Astrocyte of the cerebellum (primary cell): Measurements from ENCODE around the gene MT1M.
A peak's percentile ranks its signal among the peaks of the same experiment; 100 is the strongest.

Source experiments
- DNase-seq: peaks from one replicate; pipeline ENCODE4 v3.0.0-alpha.2; 2011; ENCODE audit warnings: low read depth
- H3K4me3 ChIP-seq: 2 replicates; pipeline ENCODE4 v1.5.1; 2011; ENCODE audit warnings: mild to moderate bottlenecking, low read depth, low read length, moderate library complexity
- in situ Hi-C: cut with HindIII; loops from 2 replicates; pipeline ENCODE4 v1.10.0; 2017; ENCODE audit warnings: low sequenced_read_pairs
- TF ChIP-seq, protein P1 (sequence below): IDR thresholded peaks from 2 replicates; pipeline ENCODE4 v1.5.1; 2012; ENCODE audit warnings: low read length, low read depth, moderate library complexity, mild to moderate bottlenecking; ENCODE audit errors: missing control alignments

The MT1M gene

DNA sequence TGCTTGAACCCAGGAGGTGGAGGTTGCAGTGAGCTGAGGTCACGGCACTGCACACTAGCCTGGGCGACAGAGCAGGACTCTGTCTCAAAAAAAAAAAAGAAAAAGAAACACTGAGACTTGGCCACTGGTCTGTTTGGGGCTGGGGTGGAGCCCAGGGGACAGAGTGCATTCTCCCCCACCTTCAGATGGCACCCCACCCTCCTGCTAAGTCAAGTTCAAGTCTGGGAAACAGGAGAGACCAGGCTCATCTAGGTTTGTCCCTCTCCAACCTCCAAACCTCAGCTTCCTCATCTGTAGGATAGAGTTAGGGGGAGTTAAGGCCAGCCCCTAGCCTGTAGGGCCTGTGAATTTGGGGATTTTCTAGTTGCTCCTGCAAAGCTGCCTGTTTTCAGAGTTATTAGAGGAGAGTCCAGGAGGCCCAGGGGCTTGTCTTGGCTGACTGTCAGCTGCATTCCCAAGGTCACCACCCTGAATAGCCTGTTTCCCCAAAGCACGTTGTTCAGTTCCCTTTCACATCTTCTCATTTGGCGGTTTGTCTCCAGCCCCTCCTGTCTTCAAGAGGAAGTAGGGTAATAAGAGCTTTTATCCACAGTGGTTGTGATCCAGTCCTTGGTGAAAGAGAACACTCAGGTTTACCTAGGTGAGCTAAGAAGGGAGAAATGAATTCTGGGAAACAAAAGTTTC lies 40.9 kb upstream of the MT1M start:
- H3K4me3 ChIP-seq = no peak overlapping the region
- no peak for DNase-seq
- in situ Hi-C loops = no loop called here
- TF ChIP-seq, protein P1, sequence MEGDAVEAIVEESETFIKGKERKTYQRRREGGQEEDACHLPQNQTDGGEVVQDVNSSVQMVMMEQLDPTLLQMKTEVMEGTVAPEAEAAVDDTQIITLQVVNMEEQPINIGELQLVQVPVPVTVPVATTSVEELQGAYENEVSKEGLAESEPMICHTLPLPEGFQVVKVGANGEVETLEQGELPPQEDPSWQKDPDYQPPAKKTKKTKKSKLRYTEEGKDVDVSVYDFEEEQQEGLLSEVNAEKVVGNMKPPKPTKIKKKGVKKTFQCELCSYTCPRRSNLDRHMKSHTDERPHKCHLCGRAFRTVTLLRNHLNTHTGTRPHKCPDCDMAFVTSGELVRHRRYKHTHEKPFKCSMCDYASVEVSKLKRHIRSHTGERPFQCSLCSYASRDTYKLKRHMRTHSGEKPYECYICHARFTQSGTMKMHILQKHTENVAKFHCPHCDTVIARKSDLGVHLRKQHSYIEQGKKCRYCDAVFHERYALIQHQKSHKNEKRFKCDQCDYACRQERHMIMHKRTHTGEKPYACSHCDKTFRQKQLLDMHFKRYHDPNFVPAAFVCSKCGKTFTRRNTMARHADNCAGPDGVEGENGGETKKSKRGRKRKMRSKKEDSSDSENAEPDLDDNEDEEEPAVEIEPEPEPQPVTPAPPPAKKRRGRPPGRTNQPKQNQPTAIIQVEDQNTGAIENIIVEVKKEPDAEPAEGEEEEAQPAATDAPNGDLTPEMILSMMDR = no peak

DNA sequence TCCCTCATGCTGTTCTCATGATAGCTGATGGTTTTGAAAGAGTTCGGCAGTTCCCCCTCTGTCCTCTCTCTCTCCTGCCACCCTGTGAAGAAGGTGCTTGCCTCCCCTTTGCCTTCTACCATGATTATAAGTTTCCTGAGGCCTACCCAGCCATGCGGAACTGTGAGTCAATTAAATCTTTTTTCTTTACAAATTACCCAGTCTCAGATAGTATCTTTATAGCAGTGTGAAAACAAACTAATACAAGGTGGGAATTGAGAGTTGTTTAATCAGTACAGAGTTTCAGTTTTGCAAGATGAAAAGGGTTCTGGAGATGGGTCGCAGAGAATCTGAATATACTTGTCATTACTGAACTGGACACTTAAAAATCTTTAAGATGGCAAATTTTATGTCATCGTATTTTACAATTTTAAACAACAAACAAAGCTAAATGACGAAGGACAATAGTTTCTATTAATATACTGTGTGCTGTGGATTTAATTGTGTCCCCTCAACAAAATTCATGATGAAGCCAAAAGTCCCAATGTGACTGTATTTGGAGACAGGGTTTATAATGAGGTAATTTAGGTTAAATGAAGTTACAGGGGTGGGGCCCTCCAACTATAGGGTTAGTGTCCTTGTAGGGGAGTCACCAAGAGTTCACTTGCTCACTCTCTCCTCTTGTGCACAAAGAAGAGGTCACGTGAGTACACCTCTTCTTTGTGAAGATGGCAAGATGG lies 38.7 kb upstream of the MT1M start:
- DNase-seq = no peak
- in situ Hi-C loops = no loop called here
- H3K4me3 ChIP-seq = no peak overlapping the region
- TF ChIP-seq, protein P1 = no peak

DNA sequence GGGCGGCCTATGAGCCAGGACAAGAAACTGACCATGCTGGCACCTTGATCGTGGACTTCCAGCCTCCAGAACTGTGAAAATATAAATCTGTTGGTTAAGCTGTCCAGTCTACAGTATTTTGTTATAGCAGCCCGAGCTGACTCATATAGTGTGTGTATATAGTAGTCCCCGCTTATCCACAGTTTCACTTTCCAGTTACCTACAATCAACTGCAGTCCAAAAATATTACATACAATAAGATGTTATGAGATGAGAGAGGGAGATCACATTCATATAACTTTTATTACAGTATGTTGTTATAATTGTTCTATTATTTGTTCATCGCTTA lies 38.2 kb upstream of the MT1M start:
- in situ Hi-C loops = no loop called here
- H3K4me3 ChIP-seq = no peak overlapping the region
- TF ChIP-seq, protein P1 = no peak
- no peak for DNase-seq

DNA sequence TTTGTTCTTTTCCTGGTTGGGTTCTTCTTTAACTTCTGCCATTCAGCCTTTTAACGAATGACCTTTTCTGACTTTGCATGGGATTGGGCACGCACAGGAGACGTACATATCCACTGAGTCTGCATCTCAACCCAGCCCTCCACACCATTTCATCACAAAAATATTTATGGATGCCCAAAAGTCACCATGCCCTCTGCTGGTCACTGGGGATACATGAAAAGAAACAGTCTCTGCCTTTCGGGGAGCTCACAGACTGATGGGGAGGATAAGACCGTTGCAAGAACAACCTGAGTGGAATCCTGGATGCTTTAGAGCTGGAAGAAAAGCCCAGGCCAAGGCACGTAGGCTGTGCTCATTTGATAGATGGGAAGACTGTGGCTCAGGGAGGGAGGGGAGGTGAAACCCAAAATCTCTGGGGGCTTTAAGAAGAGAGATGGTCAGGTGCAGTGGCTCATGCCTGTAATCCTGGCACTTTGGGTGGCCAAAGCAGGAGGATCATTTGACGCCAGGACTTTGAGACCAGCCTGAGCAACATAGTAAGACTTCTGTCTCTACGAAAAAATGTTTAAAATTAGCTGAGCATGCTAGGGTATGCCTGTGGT lies 32.0 kb upstream of the MT1M start:
- TF ChIP-seq, protein P1 = peak; percentile 83
- H3K4me3 ChIP-seq = no peak overlapping the region
- DNase-seq = no peak
- in situ Hi-C loops = no loop called here

DNA sequence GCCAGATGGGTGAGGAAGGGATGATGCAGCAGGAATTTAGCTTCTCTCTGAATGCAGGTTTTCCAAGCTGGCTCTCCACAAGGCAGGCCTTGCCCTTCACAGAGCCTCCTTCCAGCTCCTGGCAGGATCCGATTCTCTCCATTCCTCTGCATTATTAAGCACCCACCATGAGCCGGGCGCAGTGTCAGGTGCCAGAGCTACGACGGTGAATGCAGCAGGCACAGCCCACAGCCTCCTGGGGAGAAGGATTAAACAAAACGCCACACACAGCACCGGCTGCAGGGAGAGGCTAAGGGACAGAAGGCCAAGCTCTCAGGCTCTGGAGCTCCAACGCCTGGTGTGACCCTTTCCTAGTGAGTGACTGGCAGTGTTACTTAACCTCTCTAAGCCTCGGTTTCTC lies 31.1 kb upstream of the MT1M start:
- DNase-seq = no peak
- TF ChIP-seq, protein P1 = no peak
- no peak overlapping the region for H3K4me3 ChIP-seq
- in situ Hi-C loops = no loop called here

DNA sequence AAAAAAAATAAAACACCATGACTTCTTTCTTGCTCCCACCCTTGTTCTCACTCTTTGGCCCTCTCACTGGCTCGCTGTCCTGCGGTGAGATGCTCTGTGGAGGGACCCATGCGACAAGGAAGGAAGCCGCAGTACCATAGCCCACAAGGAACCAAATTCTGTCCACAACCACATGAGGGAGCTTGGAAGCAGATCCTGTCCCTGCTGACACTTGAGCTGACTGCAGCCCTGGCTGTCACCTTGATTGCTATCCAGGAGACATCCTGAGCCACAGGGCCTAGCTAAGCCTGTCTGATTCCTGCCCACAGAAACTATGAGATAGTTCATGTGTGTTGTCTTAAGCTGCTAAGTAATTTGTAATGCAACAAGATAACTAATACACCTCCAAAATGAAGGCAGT lies 28.9 kb upstream of the MT1M start:
- in situ Hi-C loops = no loop called here
- DNase-seq = no peak
- H3K4me3 ChIP-seq = no peak overlapping the region

More for the DNA sequence above, 28.9 kb upstream of the MT1M start:
- TF ChIP-seq, protein P1 = peak; percentile 48
